HG03039 (cell line): ENCODE data around the gene PSMD14.

Experiments used
- ATAC-seq: cut with Tn5 transposase; IDR thresholded peaks from one replicate; pipeline ENCODE4 v1.9.1; 2021; ENCODE audit warnings: mild to moderate bottlenecking, moderate library complexity; ENCODE audit not compliant: unreplicated experiment

Gene PSMD14

GRCh38 chr2:161438598-161438997, 130.4 kb downstream of the PSMD14 start:
- ATAC-seq: no peak

GRCh38 chr2:161445097-161445496, 136.9 kb downstream of the PSMD14 start:
- ATAC-seq: no peak

GRCh38 chr2:161448431-161448830, 140.2 kb downstream of the PSMD14 start:
- no peak for ATAC-seq
